HEK293 (cell line): ENCODE results near the gene GNAS.

Source experiments
- CTCF ChIA-PET: fragments of 350-600 bp; formaldehyde crosslinking; extraction: SDS; loops from one replicate; lab custom pipeline; 2021; ENCODE audit warnings: antibody characterized with exemption; lab: Yijun Ruan, JAX
- POLR2A ChIA-PET: fragments of 300-600 bp; formaldehyde crosslinking; extraction: SDS; loops from one replicate; lab custom pipeline; 2020; ENCODE audit warnings: antibody characterized with exemption, inconsistent platforms; lab: Yijun Ruan, JAX
- H3K27ac ChIP-seq: fragments of 200-500 bp; sonication (Bioruptor generic); 2 replicates; pipeline ENCODE4 v1.5.1; 2014; ENCODE audit warnings: low read depth, low read length, control low read depth, inconsistent platforms; ENCODE audit errors: extremely low read depth
- H3K36me3 ChIP-seq, 2 experiments: fragments of 200-500 bp in 1 of 2; sonication (Bioruptor generic) in 1 of 2; 1 replicate in 1 of 2; 2 replicates in 1 of 2; pipeline ENCODE4 v1.5.1; 2014 to 2017; ENCODE audit warnings: inconsistent platforms in 2 of 2, low read length in 2 of 2; ENCODE audit not compliant: control insufficient read depth in 2 of 2, insufficient read depth in 1 of 2
- H3K4me1 ChIP-seq: fragments of 200-500 bp; sonication (Bioruptor generic); 2 replicates; pipeline ENCODE4 v1.5.1; 2014; ENCODE audit warnings: mild to moderate bottlenecking, low read length, inconsistent platforms; ENCODE audit not compliant: control insufficient read depth, insufficient read depth
- H3K4me3 ChIP-seq: 2 replicates; pipeline ENCODE4 v1.5.1; 2011; ENCODE audit warnings: low read depth, mild to moderate bottlenecking, control low read depth, low read length, moderate library complexity
- H3K9me3 ChIP-seq: fragments of 200-500 bp; sonication (Bioruptor generic); 2 replicates; pipeline ENCODE4 v1.5.1; 2014; ENCODE audit warnings: low read depth, low read length, inconsistent platforms; ENCODE audit not compliant: control insufficient read depth, insufficient read depth
- GLIS1 ChIP-seq: fragments of 450-650 bp; formaldehyde crosslinking; IDR thresholded peaks from 2 replicates; pipeline ENCODE4 v1.5.1; 2016; ENCODE audit warnings: missing biosample characterization, missing genetic modification characterization
- IKZF3 ChIP-seq: fragments of 450-650 bp; IDR thresholded peaks from 2 replicates; pipeline ENCODE4 v1.5.0; 2018; ENCODE audit warnings: missing biosample characterization, mild to moderate bottlenecking, missing genetic modification characterization, moderate library complexity
- KLF9 ChIP-seq: fragments of 450-650 bp; formaldehyde crosslinking; IDR thresholded peaks from 2 replicates; pipeline ENCODE4 v1.5.1; 2016; ENCODE audit warnings: missing biosample characterization, missing genetic modification characterization, low read depth
- MZF1 ChIP-seq: fragments of 450-650 bp; formaldehyde crosslinking; IDR thresholded peaks from 2 replicates; pipeline ENCODE4 v1.5.1; 2017; ENCODE audit warnings: missing biosample characterization, missing genetic modification characterization, borderline replicate concordance
- PRDM2 ChIP-seq: fragments of 450-650 bp; formaldehyde crosslinking; IDR thresholded peaks from 2 replicates; pipeline ENCODE4 v1.5.1; 2016; ENCODE audit warnings: missing biosample characterization, missing genetic modification characterization, borderline replicate concordance
- SCRT1 ChIP-seq: fragments of 450-650 bp; formaldehyde crosslinking; IDR thresholded peaks from 2 replicates; pipeline ENCODE4 v1.5.1; 2016; ENCODE audit warnings: missing biosample characterization, missing genetic modification characterization, borderline replicate concordance
- SCRT2 ChIP-seq: fragments of 450-650 bp; formaldehyde crosslinking; IDR thresholded peaks from 2 replicates; pipeline ENCODE4 v1.5.1; 2016; ENCODE audit warnings: missing biosample characterization, missing genetic modification characterization
- SP2 ChIP-seq: fragments of 450-650 bp; formaldehyde crosslinking; IDR thresholded peaks from 2 replicates; pipeline ENCODE4 v1.5.1; 2016; ENCODE audit warnings: missing biosample characterization, missing genetic modification characterization
- SP3 ChIP-seq: fragments of 450-650 bp; formaldehyde crosslinking; IDR thresholded peaks from 2 replicates; pipeline ENCODE4 v1.5.1; 2016; ENCODE audit warnings: missing biosample characterization, missing genetic modification characterization
- ZBTB48 ChIP-seq: fragments of 450-650 bp; formaldehyde crosslinking; IDR thresholded peaks from 2 replicates; pipeline ENCODE4 v1.5.1; 2016; ENCODE audit warnings: missing biosample characterization, missing genetic modification characterization
- ZFP41 ChIP-seq: fragments of 450-650 bp; formaldehyde crosslinking; IDR thresholded peaks from 2 replicates; pipeline ENCODE4 v1.5.1; 2016; ENCODE audit warnings: missing biosample characterization, missing genetic modification characterization, borderline replicate concordance
- ZIC2 ChIP-seq: fragments of 450-650 bp; formaldehyde crosslinking; IDR thresholded peaks from 2 replicates; pipeline ENCODE4 v1.5.1; 2016; ENCODE audit warnings: missing biosample characterization, missing genetic modification characterization
- ZNF140 ChIP-seq: fragments of 450-650 bp; formaldehyde crosslinking; IDR thresholded peaks from 2 replicates; pipeline ENCODE4 v1.5.1; 2016; ENCODE audit warnings: missing biosample characterization, missing genetic modification characterization
- ZNF2 ChIP-seq: fragments of 450-650 bp; formaldehyde crosslinking; IDR thresholded peaks from 2 replicates; pipeline ENCODE4 v1.5.1; 2016; ENCODE audit warnings: missing biosample characterization, missing genetic modification characterization
- ZNF266 ChIP-seq: fragments of 450-650 bp; formaldehyde crosslinking; IDR thresholded peaks from 2 replicates; pipeline ENCODE4 v1.5.1; 2016; ENCODE audit warnings: missing biosample characterization, missing genetic modification characterization, low read depth
- ZNF350 ChIP-seq: fragments of 450-650 bp; formaldehyde crosslinking; IDR thresholded peaks from 2 replicates; pipeline ENCODE4 v1.5.0; 2017; ENCODE audit warnings: missing biosample characterization, mild to moderate bottlenecking, missing genetic modification characterization
- ZNF362 ChIP-seq: fragments of 450-650 bp; formaldehyde crosslinking; IDR thresholded peaks from 2 replicates; pipeline ENCODE4 v1.5.1; 2016; ENCODE audit warnings: missing biosample characterization, missing genetic modification characterization
- ZNF488 ChIP-seq: fragments of 450-650 bp; formaldehyde crosslinking; IDR thresholded peaks from 2 replicates; pipeline ENCODE4 v1.5.1; 2016; ENCODE audit warnings: missing biosample characterization, missing genetic modification characterization
- ZNF548 ChIP-seq: fragments of 450-650 bp; formaldehyde crosslinking; IDR thresholded peaks from 2 replicates; pipeline ENCODE4 v1.5.1; 2016; ENCODE audit warnings: missing biosample characterization, missing genetic modification characterization
- ZNF624 ChIP-seq: fragments of 450-650 bp; formaldehyde crosslinking; IDR thresholded peaks from 2 replicates; pipeline ENCODE4 v1.5.1; 2017; ENCODE audit warnings: missing biosample characterization, missing genetic modification characterization
- ZNF626 ChIP-seq: fragments of 450-650 bp; sonication (Bioruptor Pico); formaldehyde crosslinking; IDR thresholded peaks from 2 replicates; pipeline ENCODE4 v1.5.1; 2018; ENCODE audit warnings: missing biosample characterization, missing genetic modification characterization, inconsistent platforms
- ZNF76 ChIP-seq: fragments of 450-650 bp; formaldehyde crosslinking; IDR thresholded peaks from 2 replicates; pipeline ENCODE4; 2016; ENCODE audit warnings: low read depth, missing biosample characterization, missing genetic modification characterization, borderline replicate concordance

The GNAS gene

GRCh38 chr20:58851969-58852458, 502 bp upstream of the GNAS start:
- CTCF ChIA-PET = interaction anchor here (0.7 kb wide), 1 partner anchor 559 kb away, joined by 4 read pairs; no protein-coding TSS in a partner anchor
- POLR2A ChIA-PET = no interaction called here
- Histone ChIP-seq H3K27ac (no peak overlapping the region), H3K4me1 (no peaks in the 10 kb centered on the region), H3K36me3 (peaks cover 0 to 25% of the 10 kb centered on the region in 2 experiments; a peak in 2 of 3 replicates), H3K4me3 (no peak overlapping the region), H3K9me3 (no peaks in the 10 kb centered on the region)
- TF ChIP-seq ZNF266 (no peak), ZNF488 (no peak), IKZF3 (no peak), SCRT2 (tag by site-specific recombination) (peak; percentile 80), SCRT1 (tag by site-specific recombination) (0 out of 2 replicates have a peak, but pooled peaks have one; percentile 18), SP2 (tag by site-specific recombination) (no peak)

GRCh38 chr20:58853466-58853865, 950 bp downstream of the GNAS start:
- Histone ChIP-seq H3K36me3 (peaks cover 0 to 11% of the 10 kb centered on the region in 2 experiments; a peak in 2 of 3 replicates), H3K27ac (no peak overlapping the region), H3K4me3 (no peak overlapping the region), H3K4me1 (no peaks in the 10 kb centered on the region), H3K9me3 (no peaks in the 10 kb centered on the region)
- CTCF ChIA-PET = interaction anchor here (0.7 kb wide), 2 partner anchors 203 to 309 kb away, joined by 3 read pairs; partner anchors contain the start of gene STX16
- TF ChIP-seq ZNF350 (tag by site-specific recombination) (no peak), ZNF76 (tag by site-specific recombination) (no peak), ZIC2 (tag by site-specific recombination) (no peak), ZFP41 (tag by site-specific recombination) (no peak), GLIS1 (no peak), PRDM2 (no peak), ZNF362 (tag by site-specific recombination) (no peak), ZNF2 (tag by site-specific recombination) (no peak), ZNF626 (tag by site-specific recombination) (no peak), KLF9 (no peak), MZF1 (tag by site-specific recombination) (no peak), ZNF140 (no peak), ZNF624 (tag by site-specific recombination) (no peak), ZBTB48 (no peak), ZNF548 (no peak), SP3 (tag by site-specific recombination) (no peak)
- TF ChIP-seq, all 188 proteins: peak for 0
- POLR2A ChIA-PET = no interaction called here
